GM20000 (cell line): Measurements from ENCODE around the gene TMEM80.
"Not testable (repeated sequence)": the region's sequence is repeated elsewhere in the genome, so short reads cannot be mapped to it uniquely, and the experiment has no call there.

Experiments
- DNase-seq: peaks from one replicate; pipeline ENCODE4 v3.0.0; 2012; ENCODE audit warnings: low spot score
- TF ChIP-seq, protein P1 (sequence below): IDR thresholded peaks from 2 replicates; pipeline ENCODE4 v1.5.1; 2012; ENCODE audit warnings: mild to moderate bottlenecking, control low read depth; ENCODE audit errors: extremely low read depth, missing control alignments

TMEM80 gene

DNA sequence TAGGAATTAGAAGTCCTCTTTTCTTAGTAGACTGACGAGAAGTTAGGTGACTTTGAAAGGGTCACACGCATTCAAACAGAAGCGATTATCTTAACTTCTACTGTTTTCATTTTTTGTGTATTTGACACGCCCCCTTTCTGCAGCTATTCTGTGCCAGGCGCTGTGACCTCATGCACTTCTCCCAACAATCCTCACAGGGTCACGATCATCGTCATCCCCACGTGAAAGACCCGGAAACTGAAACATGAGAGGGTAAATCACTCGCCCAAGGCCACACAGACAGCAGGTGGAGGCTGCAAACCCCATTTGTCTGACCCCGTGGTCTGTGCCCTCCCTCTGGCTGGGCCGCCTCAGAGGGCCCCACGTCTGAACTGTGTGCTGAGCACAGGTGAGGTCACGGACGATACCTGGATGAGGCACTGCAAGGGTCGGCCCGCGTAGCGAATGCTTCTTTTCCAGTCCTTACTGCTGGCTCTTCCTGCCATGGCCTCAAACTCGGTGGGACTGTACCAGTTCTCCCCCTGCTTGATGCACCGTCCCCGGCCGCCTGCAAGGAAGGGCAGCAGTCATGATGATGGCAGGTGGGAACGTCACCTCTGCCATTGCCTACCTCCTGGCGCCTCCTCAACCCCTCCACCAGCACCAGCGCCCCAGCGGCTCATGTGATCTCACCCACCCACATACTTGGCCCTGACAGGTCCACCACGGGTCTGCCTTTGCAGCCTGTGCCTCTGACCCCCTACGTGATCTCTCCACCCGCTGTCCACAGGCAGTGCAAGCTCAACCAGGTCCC, 9.0 kb upstream of the TMEM80 start:
- DNase-seq = no peak
- TF ChIP-seq, protein P1, sequence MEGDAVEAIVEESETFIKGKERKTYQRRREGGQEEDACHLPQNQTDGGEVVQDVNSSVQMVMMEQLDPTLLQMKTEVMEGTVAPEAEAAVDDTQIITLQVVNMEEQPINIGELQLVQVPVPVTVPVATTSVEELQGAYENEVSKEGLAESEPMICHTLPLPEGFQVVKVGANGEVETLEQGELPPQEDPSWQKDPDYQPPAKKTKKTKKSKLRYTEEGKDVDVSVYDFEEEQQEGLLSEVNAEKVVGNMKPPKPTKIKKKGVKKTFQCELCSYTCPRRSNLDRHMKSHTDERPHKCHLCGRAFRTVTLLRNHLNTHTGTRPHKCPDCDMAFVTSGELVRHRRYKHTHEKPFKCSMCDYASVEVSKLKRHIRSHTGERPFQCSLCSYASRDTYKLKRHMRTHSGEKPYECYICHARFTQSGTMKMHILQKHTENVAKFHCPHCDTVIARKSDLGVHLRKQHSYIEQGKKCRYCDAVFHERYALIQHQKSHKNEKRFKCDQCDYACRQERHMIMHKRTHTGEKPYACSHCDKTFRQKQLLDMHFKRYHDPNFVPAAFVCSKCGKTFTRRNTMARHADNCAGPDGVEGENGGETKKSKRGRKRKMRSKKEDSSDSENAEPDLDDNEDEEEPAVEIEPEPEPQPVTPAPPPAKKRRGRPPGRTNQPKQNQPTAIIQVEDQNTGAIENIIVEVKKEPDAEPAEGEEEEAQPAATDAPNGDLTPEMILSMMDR = no peak

DNA sequence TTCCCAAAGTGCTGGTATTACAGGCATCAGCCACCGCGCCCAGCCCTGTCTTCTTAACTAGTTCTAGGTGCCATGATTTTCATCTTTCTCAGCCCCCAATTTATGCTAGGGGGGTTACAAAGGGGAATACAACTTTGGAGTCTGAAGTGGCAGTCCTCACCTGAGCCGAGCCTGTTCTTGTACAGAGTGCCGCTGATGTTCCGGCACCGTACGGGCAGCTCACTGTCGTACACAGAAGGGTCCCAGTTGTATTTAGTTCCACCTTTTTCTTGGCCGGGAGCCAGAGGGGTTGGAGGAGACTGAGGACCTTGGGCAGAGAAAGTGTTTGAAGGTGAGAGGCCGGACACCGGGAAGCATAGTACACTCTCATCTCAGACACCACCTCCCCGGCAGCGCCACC, 7.9 kb upstream of the TMEM80 start:
- TF ChIP-seq, protein P1 = no peak
- DNase-seq = no peak

DNA sequence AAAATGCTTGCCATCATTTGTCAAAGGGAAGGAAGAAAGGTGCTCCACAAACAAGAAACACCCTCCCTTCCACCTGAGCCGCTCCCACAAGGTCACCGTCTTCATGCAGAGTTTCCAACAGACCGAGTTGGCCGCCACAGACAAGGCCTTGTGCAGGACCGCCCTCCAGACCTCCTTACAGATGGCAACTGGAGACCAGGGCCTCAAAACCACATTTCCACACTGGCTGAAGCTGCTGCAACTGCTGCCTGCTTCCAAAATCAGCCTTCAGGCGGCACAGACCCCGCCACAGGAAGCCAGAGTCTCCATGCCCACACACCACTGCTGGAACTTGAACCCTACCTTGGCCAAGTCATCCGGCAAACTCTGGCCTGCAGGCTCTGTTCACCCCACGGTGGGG, 6.9 kb upstream of the TMEM80 start:
- TF ChIP-seq, protein P1 = no peak
- DNase-seq = no peak

DNA sequence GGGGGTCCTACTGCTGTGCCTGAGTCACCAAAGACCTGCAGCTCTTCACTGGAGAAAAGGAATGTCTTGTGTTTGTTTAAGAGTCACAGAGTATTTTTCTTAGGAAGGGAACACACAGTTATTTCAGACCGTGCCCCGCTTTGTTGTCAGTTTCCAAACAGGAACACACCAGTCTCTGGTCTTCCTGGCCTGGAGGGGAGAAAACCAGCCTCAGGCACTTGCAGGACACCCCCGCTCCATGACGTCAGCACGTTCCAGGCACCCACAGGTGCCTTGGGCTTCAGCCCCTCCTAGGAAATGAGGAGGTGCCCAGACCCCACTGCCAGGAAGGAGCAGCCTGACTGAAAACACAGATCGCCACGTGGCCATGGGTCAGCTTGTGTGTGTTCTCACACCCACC, 6.0 kb upstream of the TMEM80 start:
- DNase-seq = no peak
- TF ChIP-seq, protein P1 = no peak

DNA sequence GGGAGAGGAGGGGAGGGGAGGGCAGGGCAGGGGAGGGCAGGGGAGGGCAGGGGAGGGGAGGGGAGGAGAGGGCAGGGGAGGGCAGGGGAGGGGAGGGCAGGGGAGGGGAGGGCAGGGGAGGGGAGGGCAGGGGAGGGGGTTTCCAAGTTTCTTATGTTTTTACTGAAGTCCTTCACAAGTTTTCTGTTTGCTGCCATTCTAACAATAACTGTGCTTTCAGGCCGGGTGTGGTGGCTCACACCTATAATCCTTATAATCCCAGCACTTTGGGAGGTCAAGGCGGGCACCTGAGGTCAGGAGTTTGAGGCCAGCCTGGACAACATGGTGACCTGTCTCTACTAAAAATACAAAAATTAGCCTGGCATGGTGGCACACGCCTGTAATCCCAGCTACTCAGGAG, 5.4 kb upstream of the TMEM80 start:
- DNase-seq = not testable (repeated sequence)

DNA sequence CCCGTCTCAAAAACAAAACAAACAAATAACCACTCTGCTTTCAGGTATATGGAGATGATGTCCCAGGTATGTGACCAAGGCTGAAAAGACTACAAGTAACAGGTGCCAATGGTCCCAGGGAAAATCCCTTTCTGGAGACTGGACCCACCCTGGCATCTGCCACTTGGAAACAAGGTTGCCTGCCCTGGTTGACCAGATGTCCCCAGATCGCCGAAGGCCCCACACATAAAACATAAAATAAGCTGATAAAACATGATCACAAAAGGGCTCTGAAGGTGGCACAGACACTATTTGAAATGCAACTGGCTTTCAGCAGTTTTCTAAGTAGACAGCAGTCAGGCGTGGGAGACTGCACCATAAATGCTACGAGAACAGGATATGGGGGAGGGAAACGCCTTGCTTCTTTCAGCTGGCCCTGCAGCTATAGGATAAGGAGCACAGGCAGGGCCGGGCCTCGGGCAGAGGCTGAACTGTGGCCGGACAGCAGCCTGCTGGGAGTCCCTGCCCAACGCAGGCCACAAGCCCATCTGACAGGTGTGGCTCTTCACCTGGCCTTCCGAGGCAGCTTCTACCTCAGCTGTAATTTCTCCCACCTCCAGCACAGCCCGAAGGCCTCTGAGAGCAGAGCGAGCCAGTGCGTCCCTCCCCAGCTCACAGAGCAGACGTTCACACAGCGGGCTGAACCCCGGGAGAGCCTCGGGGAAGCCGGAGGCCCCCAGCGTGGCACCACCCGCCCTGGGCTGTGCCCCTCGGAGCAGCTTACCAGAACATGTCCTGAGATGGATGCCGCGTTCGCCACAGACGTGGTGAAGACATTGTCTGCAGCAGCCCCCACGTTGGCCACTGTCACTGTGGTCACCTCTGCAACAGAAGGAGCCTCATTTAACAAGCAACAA, 4.6 kb upstream of the TMEM80 start:
- no peak for DNase-seq
- TF ChIP-seq, protein P1 = no peak

DNA sequence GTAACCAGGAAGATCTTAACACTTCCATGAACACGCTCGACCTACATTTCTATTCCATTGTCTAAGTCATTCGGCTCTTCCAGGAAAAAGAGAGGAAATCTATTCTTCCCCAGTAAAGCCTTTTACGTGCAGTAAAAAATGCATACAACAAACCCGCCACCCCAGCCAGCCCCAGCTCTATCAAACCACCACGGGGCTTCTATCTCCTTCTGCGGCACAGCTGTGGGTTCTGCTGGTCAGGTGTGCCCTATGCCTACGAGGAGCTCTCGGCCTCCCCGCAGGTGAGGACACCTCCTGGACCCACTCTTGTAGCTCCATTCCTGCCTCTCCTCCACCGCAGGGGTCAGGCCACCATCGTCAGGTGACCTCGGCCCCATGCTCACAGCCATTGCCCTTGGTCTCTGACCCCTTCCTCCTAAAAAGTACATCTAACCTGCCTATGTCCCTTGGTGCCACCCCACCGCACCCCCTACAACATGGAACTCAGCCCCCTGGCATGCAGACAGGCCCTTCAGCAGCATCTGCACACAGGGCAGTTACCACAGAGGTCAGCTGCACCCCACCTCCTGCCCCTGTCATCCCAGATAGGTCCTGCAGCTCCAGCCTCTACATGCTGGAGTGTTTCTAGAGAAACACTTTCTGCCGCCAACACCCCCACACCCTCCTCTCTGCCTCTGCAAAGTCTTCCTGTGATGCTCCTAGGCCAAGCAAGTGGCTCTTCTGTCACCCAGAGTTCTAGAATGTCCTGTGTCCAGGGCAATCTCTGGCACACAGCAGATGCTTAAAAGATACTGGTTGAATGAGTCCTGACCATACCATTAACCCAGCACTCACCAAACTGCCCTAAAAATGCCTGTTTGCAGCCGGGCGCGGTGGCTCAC, 3.7 kb upstream of the TMEM80 start:
- TF ChIP-seq, protein P1 = no peak
- DNase-seq = no peak
